Measurements from ENCODE around the gene SAA1. TPM values are rescaled to one million over a fixed set of nuclear protein-coding genes. Genes with fewer than 3 reads are reported as not detected.

SAA1 gene
- total RNA-seq, 1 donor from 2014 or later = 70.4 TPM

GRCh38 chr11:18229501-18229900 is 36.6 kb upstream of the SAA1 start:
- no peak for DNase-seq (ENCODE audit: low spot score in 2 of 2)
- no peak for TF ChIP-seq CTCF (IDR thresholded peaks at IDR 0.05)
- H3K4me1 ChIP-seq = no peaks in the 10 kb centered on the region
- intact Hi-C loops (cut with DNase I) = no loop called here
- H3K27me3 ChIP-seq = no peaks in the 10 kb centered on the region
- no peak overlapping the region for H3K27ac ChIP-seq
- H3K36me3 ChIP-seq = no peaks in the 10 kb centered on the region
- no peak overlapping the region for H3K4me3 ChIP-seq
- H3K9me3 ChIP-seq = peaks cover 0 to 8% of the 10 kb centered on the region in 2 donors

- intact Hi-C loops (cut with DNase I) = no loop called here
- Histone ChIP-seq H3K4me3 (no peak overlapping the region), H3K27ac (no peak overlapping the region), H3K4me1 (no peaks in the 10 kb centered on the region), H3K36me3 (no peaks in the 10 kb centered on the region), H3K9me3 (no peaks in the 10 kb centered on the region), H3K27me3 (no peaks in the 10 kb centered on the region)
- no peak for TF ChIP-seq CTCF (IDR thresholded peaks at IDR 0.05)
- DNase-seq (ENCODE audit: low spot score in 2 of 2) = no peak
These were observed 35.2 kb upstream of the SAA1 start for GRCh38 chr11:18230859-18231258.

GRCh38 chr11:18233912-18234311 is 32.2 kb upstream of the SAA1 start:
- no peaks in the 10 kb centered on the region for H3K9me3 ChIP-seq
- no peak overlapping the region for H3K27ac ChIP-seq
- no peaks in the 10 kb centered on the region for H3K36me3 ChIP-seq
- H3K4me3 ChIP-seq = no peak overlapping the region
- no peak for DNase-seq (ENCODE audit: low spot score in 2 of 2)
- no peak for TF ChIP-seq CTCF (IDR thresholded peaks at IDR 0.05)
- intact Hi-C loops (cut with DNase I) = no loop called here
- H3K27me3 ChIP-seq = no peaks in the 10 kb centered on the region
- no peaks in the 10 kb centered on the region for H3K4me1 ChIP-seq

- Histone ChIP-seq H3K9me3 (no peaks in the 10 kb centered on the region), H3K4me1 (no peaks in the 10 kb centered on the region), H3K36me3 (no peaks in the 10 kb centered on the region), H3K27me3 (no peaks in the 10 kb centered on the region), H3K4me3 (no peak overlapping the region), H3K27ac (no peak overlapping the region)
- intact Hi-C loops (cut with DNase I) = no loop called here
- TF ChIP-seq CTCF (IDR thresholded peaks at IDR 0.05) = no peak
- DNase-seq (ENCODE audit: low spot score in 2 of 2) = no peak
These were observed 30.4 kb upstream of the SAA1 start for GRCh38 chr11:18235394-18236334.

GRCh38 chr11:18236664-18237356 is 29.3 kb upstream of the SAA1 start, which contains the start of gene SAA4:
Gene SAA4, minus strand, starts transcription at chr11:18236802. Its CDS starts 876 bp downstream, at chr11:18235926.
- H3K27ac ChIP-seq = no peak within 1 kb of the TSS
- intact Hi-C loops (cut with DNase I) = no loop called here
- no peaks in the 10 kb centered on the region for H3K27me3 ChIP-seq
- no peaks in the 10 kb centered on the region for H3K36me3 ChIP-seq
- DNase-seq (ENCODE audit: low spot score in 2 of 2) = no peak
- TF ChIP-seq CTCF (IDR thresholded peaks at IDR 0.05) = no peak
- H3K4me3 ChIP-seq = no peak within 1 kb of the TSS
- H3K4me1 ChIP-seq = no peaks in the 10 kb centered on the region
- H3K9me3 ChIP-seq = no peaks in the 10 kb centered on the region

Data from ascending aorta (tissue), 2 donors.